Activated CD8-positive, alpha-beta memory T cell treated with anti-CD3 and anti-CD28 coated beads, Interleukin-2, amount 50 U/mL, for 24 hours (primary cell): ENCODE results near the gene CEMIP2.

ENCODE experiments used
- DNase-seq: peaks from one replicate; pipeline ENCODE4 v3.0.0-alpha.2; 2020; ENCODE audit errors: extremely low read depth

The CEMIP2 gene

GRCh38 chr9:71638627-71639026 lies 129.7 kb downstream of the CEMIP2 start:
- no peak for DNase-seq

- DNase-seq, result no peak
Observed at GRCh38 chr9:71637926-71638325, 130.4 kb downstream of the CEMIP2 start.

- no peak for DNase-seq
Observed at GRCh38 chr9:71637375-71637774, 130.9 kb downstream of the CEMIP2 start.

- no peak for DNase-seq
Observed at GRCh38 chr9:71636143-71636839, 132.0 kb downstream of the CEMIP2 start.

- DNase-seq, result no peak
Observed at GRCh38 chr9:71634752-71635151, 133.6 kb downstream of the CEMIP2 start.
